AG08396 (cell line): ENCODE measurements around the gene CHMP1B.
"Not testable (repeated sequence)": the region's sequence is repeated elsewhere in the genome, so short reads cannot be mapped to it uniquely, and the experiment has no call there.

Experiments used
- DNase-seq: peaks from one replicate; pipeline ENCODE4 v3.0.0; 2012; ENCODE audit warnings: low spot score, mixed read lengths

Gene CHMP1B

DNA sequence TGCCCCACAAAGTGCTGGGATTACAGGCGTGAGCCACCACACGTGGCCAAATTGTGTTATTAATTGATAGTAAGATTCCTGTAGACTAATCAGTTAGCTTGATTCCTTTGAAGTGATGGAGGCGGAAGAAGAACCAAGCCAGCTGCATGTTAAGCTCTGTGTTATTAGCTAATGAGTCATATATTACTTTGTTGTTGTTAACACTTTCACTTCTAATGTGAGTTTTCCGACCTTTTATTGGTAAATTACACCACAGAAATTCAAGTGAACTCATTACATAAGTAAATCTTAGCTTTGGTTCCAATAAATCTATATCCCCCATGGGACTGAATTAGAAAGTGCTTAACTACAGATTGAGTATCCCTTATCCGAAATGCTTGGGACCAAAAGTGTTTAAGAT is 20.3 kb downstream of the CHMP1B start:
- DNase-seq: no peak

DNA sequence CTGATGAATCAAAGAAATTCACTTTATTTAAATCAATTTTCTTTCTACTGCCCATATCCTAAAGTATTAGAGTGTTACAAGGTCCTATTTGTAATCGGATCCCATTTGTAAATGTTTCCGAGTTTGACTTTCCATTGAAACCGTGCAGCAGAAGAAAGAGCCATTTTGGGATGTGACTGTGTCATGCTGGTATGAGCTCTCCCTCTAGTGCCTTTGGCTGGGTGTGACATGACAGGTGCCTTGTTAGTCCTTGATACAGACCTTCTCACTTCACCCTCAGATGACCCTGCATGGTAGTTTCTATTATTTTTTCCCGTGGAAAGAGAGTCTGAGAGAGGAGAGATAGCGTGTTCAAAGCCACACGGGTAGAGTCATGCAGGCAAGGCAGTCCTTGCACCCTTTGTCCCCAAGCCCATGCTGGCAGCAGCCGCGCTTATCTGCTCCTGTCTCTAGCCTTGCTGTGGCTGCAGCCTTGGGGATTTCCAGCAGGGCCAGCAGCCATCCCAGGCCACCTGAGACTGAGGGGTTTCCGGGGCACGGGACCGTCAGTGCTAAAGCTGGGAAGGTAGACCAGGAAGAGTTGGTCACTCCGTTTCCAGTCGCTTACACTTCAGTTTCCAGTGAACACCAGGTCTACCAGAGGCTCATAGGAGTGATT is 21.4 kb downstream of the CHMP1B start:
- peak; percentile 61 for DNase-seq

DNA sequence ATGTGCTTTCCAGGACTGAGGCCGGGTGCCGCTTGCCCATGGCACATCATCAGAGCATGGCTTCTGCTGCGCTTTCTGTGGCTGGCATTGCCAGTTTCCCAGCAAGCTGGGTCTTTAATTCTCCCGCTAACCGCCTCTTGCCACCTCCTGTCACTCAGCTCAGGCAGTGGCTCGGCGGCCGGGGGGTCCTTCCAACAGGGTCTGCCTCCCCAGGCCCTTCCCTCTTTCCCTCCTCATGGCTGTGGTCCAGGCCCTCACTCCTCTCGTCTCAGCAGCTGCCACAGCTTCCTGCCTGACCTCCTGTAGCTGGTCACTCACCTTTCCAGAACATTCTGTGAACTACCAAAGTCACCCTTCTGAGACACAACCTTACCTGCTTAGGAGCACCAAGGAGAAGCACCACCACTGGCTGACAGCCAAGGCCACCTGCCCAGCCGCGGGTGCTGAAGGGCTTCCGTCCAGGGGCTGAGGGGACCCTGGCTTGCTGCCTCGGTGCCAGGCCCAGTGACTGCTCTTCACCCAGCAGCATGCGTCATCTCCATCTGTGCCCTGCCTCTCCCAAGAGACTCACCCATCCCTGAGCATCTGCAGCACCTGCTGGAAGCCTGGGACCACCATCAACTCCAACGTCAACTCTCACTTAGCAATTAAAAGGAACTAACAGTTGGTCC is 22.6 kb downstream of the CHMP1B start:
- no peak for DNase-seq

DNA sequence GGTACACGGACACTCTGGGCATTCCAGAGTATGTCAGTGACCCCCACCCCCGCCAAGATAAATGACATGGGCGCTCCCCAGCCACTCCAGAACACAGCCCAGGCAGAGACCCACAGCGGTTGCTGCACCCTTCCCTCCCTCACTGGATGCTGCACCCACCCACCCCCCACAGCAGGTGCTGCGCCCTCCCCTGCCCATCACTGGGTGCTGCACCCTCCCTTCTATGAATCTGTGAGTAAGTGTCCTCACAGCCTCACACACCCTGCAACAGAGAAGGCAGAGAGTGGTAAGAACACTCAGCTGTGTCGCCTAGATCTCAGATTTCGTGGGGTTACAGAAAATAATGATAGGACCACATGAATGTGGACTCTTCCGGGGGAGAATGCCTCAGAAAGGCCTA is 23.5 kb downstream of the CHMP1B start:
- no peak for DNase-seq

DNA sequence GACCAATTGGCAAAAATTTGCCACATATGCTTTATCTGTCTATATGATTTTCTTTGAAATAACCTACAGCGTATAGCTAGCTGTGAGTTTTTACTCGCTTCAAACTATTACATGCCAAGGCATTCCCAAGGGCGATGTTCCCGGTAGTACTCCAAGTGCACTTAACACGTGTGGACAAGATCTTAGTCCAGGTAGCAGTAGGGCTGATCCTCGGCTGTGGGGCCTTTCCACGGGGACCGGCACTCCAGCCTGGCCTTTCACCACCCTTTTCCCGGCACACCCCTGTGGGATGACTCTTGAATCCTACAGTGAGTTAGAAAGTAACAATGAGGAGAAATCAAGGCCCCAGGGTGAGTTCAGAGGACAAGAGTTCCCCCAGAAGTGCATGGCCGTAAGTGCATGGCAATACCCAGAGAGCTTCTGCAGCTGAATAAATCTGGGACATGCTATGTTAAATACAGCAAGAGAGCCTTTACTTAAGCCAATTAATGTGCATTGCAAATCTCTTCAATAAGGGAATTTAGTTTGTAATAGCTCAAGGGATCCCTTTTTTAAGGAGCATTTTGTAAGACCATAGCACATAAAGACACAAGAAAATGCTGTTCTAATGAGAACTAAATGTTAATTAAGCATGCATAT is 26.4 kb downstream of the CHMP1B start:
- no peak for DNase-seq

DNA sequence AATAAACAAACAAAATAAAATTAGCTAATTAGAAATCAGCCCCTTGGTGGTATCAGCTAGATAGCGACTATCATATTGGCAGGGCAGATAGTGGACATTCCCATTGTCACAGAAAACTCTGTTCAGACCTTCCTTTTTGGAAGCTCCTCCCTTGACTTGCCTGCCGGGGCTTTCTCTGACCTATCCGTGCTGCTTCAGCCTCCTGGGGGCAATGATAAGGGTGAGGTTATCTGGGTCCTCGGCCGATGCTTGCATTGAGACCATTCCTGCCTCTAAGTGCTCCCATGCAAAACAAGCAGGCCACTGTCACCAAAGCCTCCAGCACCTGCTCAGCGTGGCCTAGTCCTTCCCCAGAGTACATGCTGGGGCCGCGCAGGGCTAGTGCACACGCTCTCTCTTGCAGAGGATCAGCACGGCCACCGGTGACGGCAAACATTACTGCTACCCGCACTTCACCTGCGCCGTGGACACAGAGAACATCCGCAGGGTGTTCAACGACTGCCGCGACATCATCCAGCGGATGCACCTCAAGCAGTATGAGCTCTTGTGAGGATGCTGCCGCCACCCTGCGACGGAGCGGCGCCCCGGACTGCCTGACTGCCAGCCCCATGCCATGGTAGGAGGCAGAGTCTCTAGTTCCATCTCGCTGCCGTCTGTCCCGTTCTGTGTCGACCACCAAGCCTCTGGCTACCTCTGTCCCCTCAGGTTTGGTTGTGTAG is 29.5 kb downstream of the CHMP1B start:
- DNase-seq: no peak

DNA sequence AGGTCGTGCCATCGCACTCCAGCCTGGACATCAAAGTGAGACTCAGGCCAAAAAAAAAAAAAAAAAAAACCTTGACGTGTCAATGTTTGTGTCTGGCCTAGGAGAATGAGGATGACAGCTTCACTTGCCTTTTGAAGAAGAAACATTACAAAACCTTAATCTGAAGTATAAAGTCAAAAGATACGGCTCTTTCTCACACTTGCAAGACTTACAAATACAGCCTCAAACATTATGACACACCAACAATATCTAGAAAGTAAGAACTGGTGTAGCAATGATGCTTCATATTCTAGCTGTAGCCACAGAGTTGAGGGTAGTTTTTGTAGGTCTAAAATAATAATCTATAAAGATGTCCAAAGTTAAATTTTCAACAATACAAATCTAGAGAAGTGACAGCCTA is 31.4 kb downstream of the CHMP1B start:
- no peak for DNase-seq

DNA sequence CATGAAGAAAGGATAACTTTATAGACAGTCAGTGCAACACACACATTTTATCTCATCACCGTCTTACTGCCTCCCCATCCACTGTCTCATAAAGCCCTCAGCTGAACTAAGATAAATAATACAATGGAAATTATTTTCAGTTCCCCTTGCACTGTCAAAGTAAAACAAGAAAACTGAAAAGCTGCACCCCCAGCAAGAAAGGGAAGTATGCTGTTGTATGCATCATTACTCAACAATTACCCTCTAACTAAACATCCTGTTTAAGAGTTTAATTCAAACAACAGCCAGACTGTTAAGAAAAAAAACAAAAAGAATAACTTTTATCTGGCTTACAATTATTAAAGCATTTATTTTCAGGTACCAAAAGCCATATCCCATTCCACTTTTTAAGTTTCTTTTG is 31.9 kb downstream of the CHMP1B start:
- DNase-seq: peak; percentile 31

DNA sequence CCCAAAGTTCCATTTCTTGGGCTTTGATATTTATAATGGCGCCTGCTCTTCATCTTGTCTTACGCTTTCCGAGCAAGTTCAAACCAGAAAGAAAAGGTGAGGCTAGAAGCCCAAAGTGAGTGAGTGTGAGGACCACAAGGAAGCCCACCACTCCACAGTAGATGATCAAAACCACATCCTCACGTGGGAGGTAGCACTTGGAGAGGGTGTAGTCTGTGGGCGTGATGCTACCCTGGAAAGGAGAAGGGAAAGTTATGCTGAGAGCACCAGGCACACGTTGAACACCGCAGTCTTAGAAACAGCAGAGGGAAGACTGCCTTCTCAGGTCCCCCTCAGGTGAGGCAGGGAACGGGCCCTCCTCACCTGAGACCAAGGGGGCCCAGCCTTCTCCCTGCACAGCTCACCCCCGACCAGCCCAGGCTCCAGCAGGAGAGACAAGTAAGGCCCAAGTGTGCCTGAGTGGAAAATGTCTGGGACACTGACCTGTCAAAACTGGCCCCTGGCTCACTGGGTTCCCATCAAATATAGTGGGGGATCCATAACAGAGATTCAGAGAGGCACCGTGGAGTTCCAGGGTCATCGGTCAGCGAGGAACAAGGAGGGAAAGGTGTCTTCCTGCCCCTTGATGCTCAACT is 33.3 kb downstream of the CHMP1B start:
- DNase-seq: no peak

DNA sequence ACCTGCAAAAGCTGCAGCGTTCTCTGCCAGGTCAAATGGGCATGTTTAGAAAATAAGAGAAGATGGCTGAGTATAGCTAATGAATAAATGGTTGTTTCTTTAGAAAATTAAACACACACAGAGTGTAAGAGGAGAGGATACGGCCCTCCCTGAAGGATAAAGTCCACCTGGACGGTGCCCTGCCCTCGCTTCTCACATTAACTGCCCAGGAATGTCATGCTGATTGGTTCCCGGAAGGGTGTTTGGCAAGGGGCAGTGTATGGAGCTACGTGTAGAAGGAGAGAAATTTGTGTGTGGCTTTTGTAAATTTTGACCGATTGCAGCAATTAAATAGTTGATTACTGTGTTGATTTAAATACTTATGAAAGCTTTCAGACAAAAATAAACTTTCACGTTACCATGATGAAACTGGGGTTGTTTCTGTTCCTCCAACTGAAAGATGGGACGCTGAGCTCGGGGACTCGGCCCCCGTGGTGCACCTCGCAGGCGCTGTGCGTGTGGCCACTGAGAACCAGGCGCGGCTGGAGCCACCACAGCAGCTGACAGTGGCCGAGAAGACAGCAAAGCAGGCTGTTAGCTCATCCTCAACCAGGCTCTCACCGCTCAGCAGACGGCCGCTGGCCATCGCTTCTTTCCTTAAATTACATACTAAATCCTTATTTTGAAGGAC is 34.2 kb downstream of the CHMP1B start:
- DNase-seq: no peak

DNA sequence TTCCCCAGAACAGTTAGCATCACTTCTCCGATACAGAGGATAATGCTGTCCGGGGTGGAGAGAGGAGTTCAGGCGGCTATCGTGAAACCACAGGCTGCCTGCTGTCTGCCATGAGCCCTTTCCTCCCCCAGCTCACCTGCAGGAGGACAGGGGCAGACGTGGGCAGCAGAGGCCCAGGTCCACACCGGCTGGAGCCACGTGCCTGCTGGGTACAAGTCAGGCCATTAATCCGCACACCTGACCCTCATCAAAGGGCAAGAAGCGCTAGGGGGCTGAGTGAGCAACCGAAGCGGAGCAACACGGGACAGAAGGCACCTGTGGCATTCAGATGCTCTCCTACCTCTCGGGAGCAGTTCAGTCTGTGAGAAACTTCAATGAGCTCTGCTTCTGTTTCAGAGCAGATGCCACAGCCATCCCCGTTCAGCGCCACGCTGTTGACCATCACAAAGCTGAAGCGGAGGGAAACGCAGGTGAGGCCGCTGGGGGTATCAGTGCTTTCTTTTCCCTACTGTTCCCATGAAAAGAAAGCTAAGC is 35.4 kb downstream of the CHMP1B start:
- DNase-seq: no peak

DNA sequence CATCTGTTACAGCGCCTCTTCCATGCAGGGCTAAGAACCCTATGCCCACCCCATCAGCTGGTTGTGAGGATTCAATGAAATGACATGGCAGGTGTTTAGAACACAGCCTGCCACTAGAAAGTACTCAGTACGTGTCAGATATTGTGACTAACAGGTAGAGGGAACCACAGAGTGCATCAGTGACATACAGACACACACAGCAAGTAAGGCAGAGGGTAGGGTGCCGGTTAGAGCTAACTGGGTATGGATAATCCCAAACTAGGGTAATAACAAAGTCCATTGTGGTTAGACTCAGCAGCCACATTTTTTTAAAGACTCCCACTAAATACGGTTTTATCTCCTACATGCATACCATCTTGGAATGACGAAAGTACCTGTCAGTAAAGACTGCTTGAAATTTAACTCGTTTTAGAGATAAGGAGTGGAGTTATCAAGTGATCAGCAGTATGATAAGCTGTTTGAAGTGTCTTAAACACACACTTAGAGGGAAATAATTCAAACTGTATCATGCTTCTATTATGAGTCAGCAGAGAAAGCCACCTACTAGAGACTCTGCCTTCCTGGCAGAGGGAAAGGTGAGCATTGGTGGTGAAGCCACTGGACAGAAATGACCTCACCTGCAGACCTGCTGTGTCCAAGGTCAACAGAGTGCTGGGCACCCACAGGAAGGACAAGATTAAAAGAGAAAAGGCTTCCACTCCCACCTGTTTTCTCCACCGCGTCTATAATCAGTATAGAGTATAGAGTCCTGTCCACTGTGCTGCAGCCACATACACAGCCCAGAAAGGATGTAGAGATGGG is 36.3 kb downstream of the CHMP1B start:
- DNase-seq: no peak

DNA sequence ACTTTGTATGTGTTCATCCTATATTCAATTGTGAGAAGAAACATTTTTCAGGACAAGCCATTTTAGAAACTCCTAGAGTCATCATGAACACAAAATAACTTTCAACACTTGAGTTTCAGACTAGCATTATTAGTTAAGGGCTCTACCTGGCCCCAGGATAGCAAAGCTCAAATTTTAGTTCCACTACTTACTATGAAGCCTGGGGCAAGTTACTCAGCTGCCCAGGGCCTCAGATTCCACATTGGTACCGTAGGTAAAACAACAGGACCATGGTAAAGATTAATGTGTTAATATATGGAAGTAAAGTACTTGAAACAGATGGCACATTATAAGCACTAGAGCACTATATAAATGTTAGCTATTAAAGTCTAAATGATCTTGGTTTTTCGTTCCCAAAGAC is 37.5 kb downstream of the CHMP1B start:
- no peak for DNase-seq

DNA sequence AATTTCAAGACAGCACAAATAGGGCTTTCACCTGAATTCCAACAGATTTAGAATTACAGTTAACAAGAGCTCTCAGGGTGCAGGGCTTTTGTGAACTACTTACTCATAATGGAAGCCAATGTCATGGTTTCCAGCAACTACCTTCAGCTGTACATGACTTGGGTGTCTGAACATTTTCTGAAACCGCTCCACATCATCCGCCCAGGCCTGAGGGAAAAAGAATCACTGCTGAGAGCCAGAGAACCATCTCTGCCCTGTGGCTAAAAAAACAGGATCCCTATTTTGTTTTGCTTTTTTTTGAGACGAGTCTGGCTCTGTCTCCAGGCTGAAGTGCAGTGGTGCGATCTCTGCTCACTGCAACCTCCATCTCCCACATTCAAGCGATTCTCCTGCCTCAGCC is 38.1 kb downstream of the CHMP1B start:
- DNase-seq: no peak

DNA sequence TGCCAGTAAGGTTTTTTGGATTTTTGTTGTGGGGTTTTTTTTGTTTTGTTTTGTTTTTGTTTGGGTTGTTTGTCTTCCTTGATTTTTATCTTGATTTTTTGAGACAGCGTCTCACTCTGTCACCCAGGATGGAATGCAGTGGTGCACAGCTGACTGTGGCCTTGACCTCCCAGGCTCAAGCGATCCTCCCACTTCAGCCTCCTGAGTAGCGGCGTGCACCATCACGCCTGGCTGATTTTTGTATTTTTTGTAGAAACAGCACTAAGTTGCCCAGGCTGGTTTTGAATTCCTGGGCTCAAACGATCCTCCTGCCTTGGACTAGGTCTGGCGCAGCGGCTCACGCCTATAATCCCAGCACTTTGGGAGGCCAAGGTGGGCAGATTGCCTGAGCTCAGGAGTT is 40.5 kb downstream of the CHMP1B start:
- DNase-seq: no peak

DNA sequence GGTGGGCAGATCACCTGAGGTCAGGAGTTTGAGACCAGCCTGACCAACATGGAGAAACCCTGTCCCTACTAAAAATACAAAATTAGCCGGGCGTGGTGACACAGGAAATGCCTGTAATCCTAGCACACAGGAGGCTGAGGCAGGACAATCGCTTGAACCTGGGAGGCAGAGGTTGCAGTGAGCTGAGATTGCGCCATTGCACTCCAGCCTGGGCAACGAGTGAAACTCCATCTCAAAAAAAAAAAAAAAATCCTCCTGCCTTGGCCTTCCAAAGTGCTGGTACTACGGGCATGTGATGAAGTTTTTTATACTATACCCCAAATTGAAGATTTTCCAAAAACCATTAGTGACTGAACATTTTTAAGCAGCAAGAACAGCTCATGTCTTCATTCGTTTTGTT is 41.2 kb downstream of the CHMP1B start:
- DNase-seq: not testable (repeated sequence)

DNA sequence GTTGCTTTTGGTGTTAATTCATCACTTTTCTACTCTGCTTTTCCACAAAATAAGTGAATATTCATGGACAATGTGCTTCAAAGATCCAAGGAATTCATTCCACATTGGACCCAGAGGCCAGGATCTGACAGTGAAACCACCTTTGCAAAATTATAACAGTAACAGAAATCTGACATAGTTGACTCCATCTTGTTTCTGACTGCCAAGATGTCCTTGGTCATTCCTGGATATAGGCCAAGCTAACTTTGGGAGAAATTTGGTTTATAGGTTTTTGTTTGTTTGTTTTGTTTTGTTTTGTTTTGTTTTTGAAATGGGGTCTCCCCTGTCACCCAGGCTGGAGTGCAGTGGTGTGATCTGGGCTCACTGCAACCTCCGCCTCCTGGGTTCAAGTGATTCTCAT is 46.6 kb downstream of the CHMP1B start:
- no peak for DNase-seq

DNA sequence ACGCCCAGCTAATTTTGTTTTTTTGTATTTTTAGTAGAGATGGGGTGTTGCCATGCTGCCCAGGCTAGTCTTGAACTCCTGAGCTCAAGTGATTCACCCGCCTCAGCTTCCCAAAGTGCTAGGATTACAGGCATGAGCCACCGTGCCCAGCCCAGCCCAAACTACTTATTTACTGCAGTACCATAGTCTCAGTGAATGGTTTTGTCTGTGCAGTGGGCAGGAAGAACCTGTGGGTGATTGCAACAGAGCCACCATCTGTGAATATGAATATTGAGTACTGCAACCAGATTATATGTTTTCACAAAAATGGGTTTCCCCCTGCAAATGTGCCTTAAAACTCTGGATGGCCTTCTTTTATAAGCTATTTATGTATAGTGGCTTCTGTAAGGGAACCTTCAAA is 47.9 kb downstream of the CHMP1B start:
- DNase-seq: no peak

DNA sequence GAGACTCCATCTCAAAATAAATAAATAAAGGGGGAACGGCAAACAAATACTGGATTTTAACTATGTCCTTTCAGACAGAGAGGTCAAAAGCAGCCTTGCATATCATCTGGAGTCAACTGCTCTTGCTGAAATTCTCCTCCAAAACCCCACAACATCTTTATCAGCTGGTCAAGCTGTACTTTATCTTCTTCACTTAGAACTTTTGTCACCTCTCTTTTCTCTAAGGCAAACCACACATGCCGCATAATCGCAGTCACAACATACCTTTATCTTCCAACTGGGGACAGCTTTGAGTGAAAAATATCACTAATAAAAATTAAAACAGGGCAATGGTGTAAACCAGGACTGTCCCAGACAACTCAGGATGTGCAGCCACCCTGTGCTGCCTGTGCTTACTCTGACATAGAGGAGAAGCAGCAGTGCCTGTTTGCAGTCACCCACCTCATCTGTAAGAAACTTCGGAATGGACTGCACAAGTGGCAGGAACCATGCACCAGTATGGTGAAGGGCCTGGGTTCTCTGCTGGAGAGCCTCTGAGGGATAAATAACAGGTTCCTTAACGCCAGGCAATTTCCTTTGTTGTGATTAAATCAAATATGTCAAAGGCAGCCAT is 50.7 kb downstream of the CHMP1B start:
- no peak for DNase-seq

DNA sequence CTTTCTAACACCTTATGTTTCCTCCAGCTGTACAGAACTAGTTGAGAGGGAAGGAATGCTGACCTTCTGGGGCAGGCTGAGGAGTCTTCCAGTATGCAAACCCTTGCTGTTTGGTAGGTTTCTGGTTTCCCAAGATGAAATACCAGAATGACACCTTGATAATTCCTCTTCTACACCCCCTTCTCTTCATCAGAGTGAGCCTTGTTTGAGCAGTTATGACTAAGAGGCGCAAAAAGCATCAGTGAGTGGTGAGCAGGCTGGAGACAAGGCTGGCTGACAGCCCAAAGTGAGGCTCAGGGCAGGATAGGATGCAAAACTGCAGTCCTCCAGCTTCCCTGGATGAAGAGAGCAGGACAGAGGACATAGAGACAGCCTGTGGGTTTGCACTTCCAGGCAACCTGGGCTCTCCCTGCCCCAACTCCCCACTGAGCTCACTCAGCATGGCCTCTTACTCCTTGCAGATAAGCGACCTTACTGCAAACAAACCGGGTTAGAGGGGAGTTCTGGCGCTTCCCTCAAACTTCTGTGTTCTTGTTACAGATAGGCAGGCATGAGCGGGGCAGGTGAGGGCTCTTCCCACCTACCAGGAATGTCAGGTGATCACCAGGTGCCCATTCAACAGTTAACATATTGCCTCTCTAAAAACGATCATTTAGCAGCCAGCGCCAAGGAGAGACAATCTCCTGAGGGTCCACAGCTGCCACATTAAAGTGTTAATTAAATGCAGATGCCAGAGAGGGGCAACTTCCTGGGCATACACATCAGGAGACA is 51.5 kb downstream of the CHMP1B start:
- DNase-seq: no peak
